ENCODE measurements around the gene IL17RC.

DNA sequence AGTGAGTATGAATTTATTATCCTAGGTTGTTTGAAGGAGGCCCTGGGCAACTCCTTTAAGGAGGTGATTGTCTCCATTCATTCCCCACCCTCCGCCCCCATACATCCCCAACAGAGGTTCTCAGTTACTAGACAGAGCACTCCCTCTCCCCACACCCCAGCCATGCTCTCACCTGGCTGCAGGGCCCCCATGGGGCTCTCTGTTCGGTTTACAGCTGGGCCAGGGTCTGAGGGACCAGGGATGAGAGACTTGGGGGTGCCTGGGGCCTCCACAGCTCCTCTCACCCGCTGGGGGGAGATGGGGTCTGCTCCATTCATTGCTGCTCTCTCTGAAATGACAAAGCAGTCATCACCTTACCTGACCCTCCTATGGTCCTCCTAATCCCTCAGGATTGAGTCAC, 31.7 kb downstream of the IL17RC start:
- TF ChIP-seq, protein P1, sequence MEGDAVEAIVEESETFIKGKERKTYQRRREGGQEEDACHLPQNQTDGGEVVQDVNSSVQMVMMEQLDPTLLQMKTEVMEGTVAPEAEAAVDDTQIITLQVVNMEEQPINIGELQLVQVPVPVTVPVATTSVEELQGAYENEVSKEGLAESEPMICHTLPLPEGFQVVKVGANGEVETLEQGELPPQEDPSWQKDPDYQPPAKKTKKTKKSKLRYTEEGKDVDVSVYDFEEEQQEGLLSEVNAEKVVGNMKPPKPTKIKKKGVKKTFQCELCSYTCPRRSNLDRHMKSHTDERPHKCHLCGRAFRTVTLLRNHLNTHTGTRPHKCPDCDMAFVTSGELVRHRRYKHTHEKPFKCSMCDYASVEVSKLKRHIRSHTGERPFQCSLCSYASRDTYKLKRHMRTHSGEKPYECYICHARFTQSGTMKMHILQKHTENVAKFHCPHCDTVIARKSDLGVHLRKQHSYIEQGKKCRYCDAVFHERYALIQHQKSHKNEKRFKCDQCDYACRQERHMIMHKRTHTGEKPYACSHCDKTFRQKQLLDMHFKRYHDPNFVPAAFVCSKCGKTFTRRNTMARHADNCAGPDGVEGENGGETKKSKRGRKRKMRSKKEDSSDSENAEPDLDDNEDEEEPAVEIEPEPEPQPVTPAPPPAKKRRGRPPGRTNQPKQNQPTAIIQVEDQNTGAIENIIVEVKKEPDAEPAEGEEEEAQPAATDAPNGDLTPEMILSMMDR (IDR thresholded peaks at IDR 0.05; ENCODE audit: low read length): no peak
- TF ChIP-seq EZH2 (optimal IDR thresholded peaks at IDR 0.05; ENCODE audit: low read depth, low read length) (no peak), EZH2phosphoT487 (IDR thresholded peaks at IDR 0.05; ENCODE audit: low read length) (no peak)
